OCI-LY1 (cell line): ENCODE data around the gene SDK1.
"Not testable (repeated sequence)": the region's sequence is repeated elsewhere in the genome, so short reads cannot be mapped to it uniquely, and the experiment has no call there.

Experiments used
- H2AFZ ChIP-seq: fragments of 200-600 bp; sonication (generic), shearing (Covaris generic); 2 replicates; pipeline ENCODE4 v1.6.0; 2014; ENCODE audit warnings: antibody characterized with exemption, mild to moderate bottlenecking, low read length
- H3F3A ChIP-seq: fragments of 200-600 bp; sonication (generic), shearing (Covaris generic); 2 replicates; pipeline ENCODE4 v1.6.0; 2014; ENCODE audit warnings: mild to moderate bottlenecking, antibody characterized with exemption, low read length, moderate library complexity; ENCODE audit not compliant: insufficient read depth
- H3K27ac ChIP-seq: fragments of 200-600 bp; sonication (generic); 2 replicates; pipeline ENCODE4 v1.5.1; 2014; ENCODE audit warnings: low read length, mixed run types, mild to moderate bottlenecking, low read depth; ENCODE audit not compliant: poor library complexity, severe bottlenecking
- H3K27me3 ChIP-seq: fragments of 200-600 bp; sonication (generic); 2 replicates; pipeline ENCODE4 v1.6.0; 2014; ENCODE audit warnings: antibody characterized with exemption, mild to moderate bottlenecking, low read length, moderate library complexity; ENCODE audit not compliant: insufficient read depth
- H3K36me3 ChIP-seq: fragments of 200-600 bp; sonication (generic); 2 replicates; pipeline ENCODE4 v1.6.1; 2014; ENCODE audit warnings: mild to moderate bottlenecking, antibody characterized with exemption, low read length, moderate library complexity, mixed read lengths; ENCODE audit not compliant: insufficient read depth
- H3K4me1 ChIP-seq: fragments of 200-600 bp; sonication (generic); 2 replicates; pipeline ENCODE4 v1.5.1; 2014; ENCODE audit warnings: mild to moderate bottlenecking, low read length, moderate library complexity; ENCODE audit not compliant: insufficient read depth, severe bottlenecking
- H3K4me2 ChIP-seq: fragments of 200-600 bp; sonication (generic), shearing (Covaris generic); 2 replicates; pipeline ENCODE4 v1.6.1; 2014; ENCODE audit warnings: low read length
- H3K4me3 ChIP-seq: fragments of 200-600 bp; sonication (generic); 2 replicates; pipeline ENCODE4 v1.5.1; 2014; ENCODE audit warnings: low read length, low read depth, mild to moderate bottlenecking, mixed read lengths; ENCODE audit not compliant: poor library complexity, severe bottlenecking
- H3K79me2 ChIP-seq: fragments of 200-600 bp; shearing (Covaris generic); 2 replicates; pipeline ENCODE4 v1.6.1; 2016; ENCODE audit warnings: mixed run types, low read length, mixed read lengths; ENCODE audit not compliant: insufficient read depth
- H3K9ac ChIP-seq: fragments of 200-600 bp; sonication (generic), shearing (Covaris generic); 2 replicates; pipeline ENCODE4 v1.6.1; 2014; ENCODE audit warnings: mild to moderate bottlenecking, low read length, mixed read lengths
- H3K9me2 ChIP-seq: fragments of 200-600 bp; sonication (generic), shearing (Covaris generic); 2 replicates; pipeline ENCODE4 v1.6.1; 2014; ENCODE audit warnings: low read depth, mild to moderate bottlenecking, low read length, mixed read lengths
- H3K9me3 ChIP-seq: fragments of 200-600 bp; shearing (Covaris generic); 2 replicates; pipeline ENCODE4 v1.6.1; 2014; ENCODE audit warnings: low read length, mixed read lengths
- H4K20me1 ChIP-seq: fragments of 200-600 bp; sonication (generic), shearing (Covaris generic); 2 replicates; pipeline ENCODE4 v1.6.0; 2016; ENCODE audit warnings: mild to moderate bottlenecking, low read length; ENCODE audit not compliant: insufficient read depth
- EZH2 ChIP-seq: fragments of 200-600 bp; sonication (generic), shearing (Covaris generic); IDR thresholded peaks from 2 replicates; pipeline ENCODE4 v1.8.0; 2017; ENCODE audit warnings: borderline replicate concordance, mixed run types, mild to moderate bottlenecking, antibody characterized with exemption, low read length, moderate library complexity, mixed read lengths
- TF ChIP-seq, protein P1 (sequence below): fragments of 200-600 bp; sonication (generic), shearing (Covaris generic); IDR thresholded peaks from 2 replicates; pipeline ENCODE4 v1.5.1; 2017; ENCODE audit warnings: mild to moderate bottlenecking, antibody characterized with exemption, low read length, moderate library complexity, mixed read lengths

The SDK1 gene

DNA sequence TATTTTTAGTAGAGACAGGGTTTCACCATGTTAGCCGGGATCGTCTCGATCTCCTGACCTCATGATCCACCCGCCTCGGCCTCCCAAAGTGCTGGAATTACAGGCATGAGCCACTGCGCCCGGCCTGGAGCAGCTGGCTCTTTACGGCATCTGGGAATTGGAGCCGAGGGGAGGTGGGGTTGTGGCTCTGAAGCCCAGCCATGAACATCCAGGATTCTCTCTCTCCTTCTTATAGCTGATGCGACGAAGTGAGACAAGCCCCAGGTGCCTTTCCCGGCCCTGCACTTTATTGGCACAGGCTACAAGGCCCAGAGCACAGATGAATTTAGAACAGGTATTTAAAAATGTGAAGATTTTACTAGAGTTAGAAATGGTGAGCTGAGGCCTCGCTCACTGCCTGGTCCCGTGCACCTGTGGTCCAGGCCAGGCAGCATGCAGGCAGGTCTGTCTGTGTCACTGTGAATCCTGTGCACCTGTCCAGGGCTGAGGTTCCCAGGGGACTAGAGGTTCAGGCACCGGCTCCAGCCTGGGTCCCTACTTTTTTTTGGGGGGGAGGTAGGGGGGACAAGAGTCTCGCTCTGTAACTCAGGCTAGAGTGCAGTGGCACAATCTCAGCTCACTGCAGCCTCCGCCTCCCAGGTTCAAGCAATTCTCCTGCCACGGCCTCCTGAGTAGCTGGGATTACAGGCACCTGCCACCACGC is 1001.3 kb downstream of the SDK1 start:
- no peaks in the 10 kb centered on the region for H3K36me3 ChIP-seq
- no peak overlapping the region for H3K4me2 ChIP-seq
- H3K9ac ChIP-seq = no peak overlapping the region
- H3K27ac ChIP-seq = no peak overlapping the region
- TF ChIP-seq, protein P1, sequence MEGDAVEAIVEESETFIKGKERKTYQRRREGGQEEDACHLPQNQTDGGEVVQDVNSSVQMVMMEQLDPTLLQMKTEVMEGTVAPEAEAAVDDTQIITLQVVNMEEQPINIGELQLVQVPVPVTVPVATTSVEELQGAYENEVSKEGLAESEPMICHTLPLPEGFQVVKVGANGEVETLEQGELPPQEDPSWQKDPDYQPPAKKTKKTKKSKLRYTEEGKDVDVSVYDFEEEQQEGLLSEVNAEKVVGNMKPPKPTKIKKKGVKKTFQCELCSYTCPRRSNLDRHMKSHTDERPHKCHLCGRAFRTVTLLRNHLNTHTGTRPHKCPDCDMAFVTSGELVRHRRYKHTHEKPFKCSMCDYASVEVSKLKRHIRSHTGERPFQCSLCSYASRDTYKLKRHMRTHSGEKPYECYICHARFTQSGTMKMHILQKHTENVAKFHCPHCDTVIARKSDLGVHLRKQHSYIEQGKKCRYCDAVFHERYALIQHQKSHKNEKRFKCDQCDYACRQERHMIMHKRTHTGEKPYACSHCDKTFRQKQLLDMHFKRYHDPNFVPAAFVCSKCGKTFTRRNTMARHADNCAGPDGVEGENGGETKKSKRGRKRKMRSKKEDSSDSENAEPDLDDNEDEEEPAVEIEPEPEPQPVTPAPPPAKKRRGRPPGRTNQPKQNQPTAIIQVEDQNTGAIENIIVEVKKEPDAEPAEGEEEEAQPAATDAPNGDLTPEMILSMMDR = no peak
- no peak for TF ChIP-seq EZH2
- no peaks in the 10 kb centered on the region for H3K9me3 ChIP-seq
- H3K9me2 ChIP-seq = no peaks in the 10 kb centered on the region
- no peaks in the 10 kb centered on the region for H3K4me1 ChIP-seq
- no peak overlapping the region for H2AFZ ChIP-seq
- no peaks in the 10 kb centered on the region for H4K20me1 ChIP-seq
- no peaks in the 10 kb centered on the region for H3K79me2 ChIP-seq
- no peaks in the 10 kb centered on the region for H3F3A ChIP-seq
- no peak overlapping the region for H3K4me3 ChIP-seq
- H3K27me3 ChIP-seq = no peaks in the 10 kb centered on the region

DNA sequence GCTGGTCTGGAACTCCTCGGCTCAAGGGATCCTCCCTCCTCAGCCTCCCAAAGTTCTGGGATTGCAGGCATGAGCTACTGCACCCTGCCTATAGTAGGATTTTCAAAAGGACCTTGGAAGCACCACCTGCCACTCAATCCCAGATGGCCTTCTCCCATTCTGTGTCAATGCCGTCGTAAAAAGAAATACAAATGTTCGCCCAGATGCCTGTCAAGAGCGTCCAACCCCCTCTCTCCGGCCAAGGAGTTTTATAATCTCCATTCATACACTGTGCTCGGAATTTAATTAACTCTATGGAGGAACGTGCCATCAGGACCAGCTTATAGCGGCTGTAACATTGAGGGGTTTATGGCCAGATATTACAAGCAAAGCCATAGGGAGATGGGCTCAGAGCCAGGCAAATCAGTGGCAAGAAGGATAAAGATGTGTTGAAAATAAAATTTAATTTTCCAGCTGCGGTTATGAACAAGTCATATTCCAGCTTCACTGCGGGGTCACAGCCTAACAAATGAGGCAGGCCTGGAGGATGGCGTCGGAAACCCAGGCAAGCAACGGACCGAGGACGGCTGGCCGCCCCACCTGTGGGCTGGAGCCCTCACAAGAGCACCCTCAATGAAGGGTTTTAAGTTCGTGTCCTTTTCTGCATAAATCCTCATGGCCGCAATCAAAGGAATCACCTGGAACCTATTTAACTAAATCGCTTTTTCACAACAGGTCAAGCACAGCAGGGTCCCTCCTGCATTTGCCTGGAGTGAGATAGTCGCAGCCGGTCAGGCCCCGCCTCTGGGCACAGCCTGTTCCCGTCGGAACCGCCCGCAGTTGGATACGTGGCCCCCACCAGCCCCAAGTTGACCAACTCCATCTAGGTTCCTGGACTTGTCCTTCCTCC is 1006.5 kb downstream of the SDK1 start:
- no peaks in the 10 kb centered on the region for H4K20me1 ChIP-seq
- H3K4me2 ChIP-seq = no peak overlapping the region
- H3K9me3 ChIP-seq = no peaks in the 10 kb centered on the region
- H3K27ac ChIP-seq = no peak overlapping the region
- no peak overlapping the region for H3K4me3 ChIP-seq
- no peaks in the 10 kb centered on the region for H3K9me2 ChIP-seq
- TF ChIP-seq EZH2 = no peak
- TF ChIP-seq, protein P1 = no peak
- H3K27me3 ChIP-seq = no peaks in the 10 kb centered on the region
- no peaks in the 10 kb centered on the region for H3K36me3 ChIP-seq
- H3K9ac ChIP-seq = no peak overlapping the region
- H3F3A ChIP-seq = no peaks in the 10 kb centered on the region
- no peaks in the 10 kb centered on the region for H3K79me2 ChIP-seq
- no peaks in the 10 kb centered on the region for H3K4me1 ChIP-seq
- no peak overlapping the region for H2AFZ ChIP-seq

- Histone ChIP-seq H3K9me3 (no peaks in the 10 kb centered on the region), H3K4me2 (no peak overlapping the region), H4K20me1 (no peaks in the 10 kb centered on the region), H3K27ac (no peak overlapping the region), H3K9ac (no peak overlapping the region), H3K36me3 (no peaks in the 10 kb centered on the region), H3K4me3 (no peak overlapping the region), H3K4me1 (no peaks in the 10 kb centered on the region), H3K79me2 (no peaks in the 10 kb centered on the region), H2AFZ (no peak overlapping the region), H3K9me2 (no peaks in the 10 kb centered on the region), H3F3A (no peaks in the 10 kb centered on the region), H3K27me3 (no peaks in the 10 kb centered on the region)
- TF ChIP-seq, protein P1 = no peak
- no peak for TF ChIP-seq EZH2
Measured at GRCh38 chr7:4308205-4308590, 1007.1 kb downstream of the SDK1 start.

DNA sequence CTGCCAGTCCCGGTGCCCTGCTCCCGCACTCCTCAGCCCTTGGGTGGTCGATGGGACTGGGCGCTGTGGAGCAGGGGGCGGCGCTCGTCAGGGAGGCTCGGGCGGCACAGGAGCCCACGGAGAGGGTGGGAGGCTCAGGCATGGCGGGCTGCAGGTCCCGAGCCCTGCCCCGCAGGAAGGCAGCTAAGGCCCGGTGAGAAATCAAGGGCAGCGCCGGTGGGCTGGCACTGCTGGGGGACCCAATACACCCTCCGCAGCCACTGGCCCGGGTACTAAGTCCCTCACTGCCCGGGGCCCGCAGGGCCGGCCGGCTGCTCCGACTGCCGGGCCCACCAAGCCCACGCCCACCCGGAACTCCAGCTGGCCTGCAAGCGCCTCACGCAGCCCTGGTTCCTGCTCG is 1012.9 kb downstream of the SDK1 start:
- not testable (repeated sequence) for H3K9me3 ChIP-seq, H3K27ac ChIP-seq, H3K36me3 ChIP-seq, H4K20me1 ChIP-seq, H3F3A ChIP-seq, H3K27me3 ChIP-seq, H3K4me2 ChIP-seq, H3K4me3 ChIP-seq, H3K79me2 ChIP-seq, H3K9me2 ChIP-seq, H2AFZ ChIP-seq, H3K9ac ChIP-seq, H3K4me1 ChIP-seq

DNA sequence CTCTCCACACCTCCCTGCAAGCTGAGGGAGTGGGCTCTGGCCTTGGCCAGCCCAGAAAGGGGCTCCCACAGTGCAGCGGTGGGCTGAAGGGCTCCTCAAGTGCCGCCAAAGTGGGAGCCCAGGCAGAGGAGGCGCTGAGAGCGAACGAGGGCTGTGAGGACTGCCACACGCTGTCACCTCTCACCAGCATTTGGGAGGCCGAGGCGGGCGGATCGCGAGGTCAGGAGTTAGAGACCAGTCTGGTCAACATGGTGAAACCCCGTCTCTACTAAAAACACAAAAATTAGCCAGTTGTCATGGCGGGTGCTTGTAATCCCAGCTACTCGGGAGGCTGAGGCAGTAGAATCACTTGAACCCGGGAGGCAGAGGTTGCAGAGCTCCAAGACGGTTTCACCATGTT is 1013.3 kb downstream of the SDK1 start:
- not testable (repeated sequence) for H3K27ac ChIP-seq, H3K4me2 ChIP-seq, H3F3A ChIP-seq, H3K36me3 ChIP-seq, H2AFZ ChIP-seq, H4K20me1 ChIP-seq, H3K9me3 ChIP-seq, H3K79me2 ChIP-seq, H3K4me1 ChIP-seq, H3K27me3 ChIP-seq, H3K4me3 ChIP-seq, H3K9ac ChIP-seq, H3K9me2 ChIP-seq
